ENCODE results near the gene RTP5.
"Not testable (repeated sequence)": the region's sequence is repeated elsewhere in the genome, so short reads cannot be mapped to it uniquely, and the experiment has no call there.

The RTP5 gene

DNA sequence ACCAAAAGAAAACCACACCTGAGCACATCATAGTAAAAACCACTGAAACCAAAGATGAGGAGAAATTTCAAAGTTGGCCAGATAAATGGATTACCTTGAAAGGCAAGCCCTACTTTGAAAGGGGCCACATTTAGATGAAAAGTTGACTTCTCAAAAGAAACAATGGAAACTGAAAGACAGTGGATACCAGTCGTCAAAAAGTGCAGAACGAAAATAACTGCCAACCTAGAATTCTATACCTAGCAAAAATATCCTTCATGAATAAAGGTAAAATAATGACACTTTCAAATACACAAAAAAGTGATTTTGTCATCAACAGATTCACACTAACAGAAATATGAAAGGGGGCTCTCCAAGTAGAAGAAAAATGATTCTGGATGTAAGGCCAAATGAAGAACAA is 42.1 kb upstream of the RTP5 start:
- H3K27me3 ChIP-seq (replicated peaks), result no peaks in the 10 kb centered on the region
- in situ Hi-C loops (cut with HindIII; ENCODE audit: low pct_ligation_motif_present, low sequenced_read_pairs), result no loop called here
- DNase-seq, result no peak
- H3K27ac ChIP-seq, result no peak overlapping the region
- TF ChIP-seq, protein P1, sequence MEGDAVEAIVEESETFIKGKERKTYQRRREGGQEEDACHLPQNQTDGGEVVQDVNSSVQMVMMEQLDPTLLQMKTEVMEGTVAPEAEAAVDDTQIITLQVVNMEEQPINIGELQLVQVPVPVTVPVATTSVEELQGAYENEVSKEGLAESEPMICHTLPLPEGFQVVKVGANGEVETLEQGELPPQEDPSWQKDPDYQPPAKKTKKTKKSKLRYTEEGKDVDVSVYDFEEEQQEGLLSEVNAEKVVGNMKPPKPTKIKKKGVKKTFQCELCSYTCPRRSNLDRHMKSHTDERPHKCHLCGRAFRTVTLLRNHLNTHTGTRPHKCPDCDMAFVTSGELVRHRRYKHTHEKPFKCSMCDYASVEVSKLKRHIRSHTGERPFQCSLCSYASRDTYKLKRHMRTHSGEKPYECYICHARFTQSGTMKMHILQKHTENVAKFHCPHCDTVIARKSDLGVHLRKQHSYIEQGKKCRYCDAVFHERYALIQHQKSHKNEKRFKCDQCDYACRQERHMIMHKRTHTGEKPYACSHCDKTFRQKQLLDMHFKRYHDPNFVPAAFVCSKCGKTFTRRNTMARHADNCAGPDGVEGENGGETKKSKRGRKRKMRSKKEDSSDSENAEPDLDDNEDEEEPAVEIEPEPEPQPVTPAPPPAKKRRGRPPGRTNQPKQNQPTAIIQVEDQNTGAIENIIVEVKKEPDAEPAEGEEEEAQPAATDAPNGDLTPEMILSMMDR (IDR thresholded peaks at IDR 0.05; ENCODE audit: low read depth, low read length, missing control alignments), result no peak
- H3K4me3 ChIP-seq (ENCODE audit: low read depth, low read length), result no peak overlapping the region
- no peaks in the 10 kb centered on the region for H3K36me3 ChIP-seq (replicated peaks)

DNA sequence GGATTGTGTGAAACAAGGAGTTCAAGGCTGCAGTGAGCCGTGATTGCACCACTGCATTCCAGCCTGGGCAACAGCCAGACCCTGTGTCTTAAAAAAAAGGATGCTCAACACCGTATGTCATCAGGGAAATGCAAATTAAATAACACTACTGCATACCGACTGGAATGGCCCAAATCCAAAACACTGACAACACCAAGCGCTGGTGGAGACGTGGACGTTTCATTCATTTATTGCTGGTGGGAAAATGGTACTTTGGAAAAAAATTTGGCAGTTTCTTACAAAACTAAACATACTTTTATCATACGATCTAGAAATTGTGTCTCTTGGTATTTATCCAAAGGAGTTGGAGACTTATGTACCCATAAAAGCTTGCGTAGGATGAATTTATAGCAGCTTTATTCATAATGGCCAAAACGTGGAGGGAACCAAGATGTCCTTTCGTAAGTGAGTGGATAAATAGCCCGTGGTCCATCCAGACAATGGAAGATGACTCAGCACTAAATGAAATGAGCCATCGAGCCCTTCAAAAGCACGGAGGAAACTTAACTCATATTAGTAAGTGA is 36.3 kb upstream of the RTP5 start:
- in situ Hi-C loops (cut with HindIII; ENCODE audit: low pct_ligation_motif_present, low sequenced_read_pairs), result no loop called here
- TF ChIP-seq, protein P1 (IDR thresholded peaks at IDR 0.05; ENCODE audit: low read depth, low read length, missing control alignments), result no peak
- H3K4me3 ChIP-seq (ENCODE audit: low read depth, low read length), result no peak overlapping the region
- no peak overlapping the region for H3K27ac ChIP-seq
- H3K27me3 ChIP-seq (replicated peaks), result peaks cover 2% of the 10 kb centered on the region
- DNase-seq, result no peak
- no peaks in the 10 kb centered on the region for H3K36me3 ChIP-seq (replicated peaks)

DNA sequence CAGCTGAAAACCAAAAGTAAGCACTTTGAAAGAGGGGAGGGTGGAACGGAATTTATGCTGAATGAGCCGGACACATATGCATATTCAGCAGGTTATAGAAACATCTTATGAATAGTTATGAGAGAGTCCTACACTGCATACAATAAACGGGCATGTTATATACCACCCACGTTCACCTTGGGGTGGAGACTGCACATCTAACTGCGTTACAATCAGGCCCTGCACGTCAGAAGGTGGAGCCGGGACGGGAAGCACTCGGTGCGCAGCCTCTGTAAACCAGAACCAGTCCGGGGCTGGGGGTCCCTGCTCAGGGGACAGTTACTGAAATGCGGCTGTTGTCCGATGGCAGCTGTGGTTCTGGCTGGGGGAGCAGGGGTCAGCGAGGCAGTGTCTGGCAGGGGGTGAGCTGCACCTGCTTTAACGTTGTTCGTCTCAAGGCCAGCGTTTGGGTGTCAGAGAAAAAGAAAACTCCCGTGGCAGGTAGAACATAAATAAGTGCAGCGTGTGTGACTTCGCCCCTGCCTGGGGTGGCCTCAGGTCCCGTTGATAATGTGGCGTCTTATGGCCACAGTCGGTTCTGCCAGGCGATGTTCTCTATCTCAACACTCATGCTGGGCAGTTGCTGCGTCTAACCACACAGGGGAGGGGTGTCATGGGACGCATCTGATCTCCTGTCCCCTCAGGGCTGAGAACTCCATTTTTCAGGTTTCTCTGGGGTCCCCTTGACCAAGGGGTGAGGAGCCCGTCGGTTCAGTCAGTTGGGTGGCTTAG is 35.6 kb upstream of the RTP5 start:
- H3K27ac ChIP-seq; H3K36me3 ChIP-seq (replicated peaks); H3K27me3 ChIP-seq (replicated peaks); DNase-seq; H3K4me3 ChIP-seq (ENCODE audit: low read depth, low read length); in situ Hi-C loops (cut with HindIII; ENCODE audit: low pct_ligation_motif_present, low sequenced_read_pairs): not testable (repeated sequence)

DNA sequence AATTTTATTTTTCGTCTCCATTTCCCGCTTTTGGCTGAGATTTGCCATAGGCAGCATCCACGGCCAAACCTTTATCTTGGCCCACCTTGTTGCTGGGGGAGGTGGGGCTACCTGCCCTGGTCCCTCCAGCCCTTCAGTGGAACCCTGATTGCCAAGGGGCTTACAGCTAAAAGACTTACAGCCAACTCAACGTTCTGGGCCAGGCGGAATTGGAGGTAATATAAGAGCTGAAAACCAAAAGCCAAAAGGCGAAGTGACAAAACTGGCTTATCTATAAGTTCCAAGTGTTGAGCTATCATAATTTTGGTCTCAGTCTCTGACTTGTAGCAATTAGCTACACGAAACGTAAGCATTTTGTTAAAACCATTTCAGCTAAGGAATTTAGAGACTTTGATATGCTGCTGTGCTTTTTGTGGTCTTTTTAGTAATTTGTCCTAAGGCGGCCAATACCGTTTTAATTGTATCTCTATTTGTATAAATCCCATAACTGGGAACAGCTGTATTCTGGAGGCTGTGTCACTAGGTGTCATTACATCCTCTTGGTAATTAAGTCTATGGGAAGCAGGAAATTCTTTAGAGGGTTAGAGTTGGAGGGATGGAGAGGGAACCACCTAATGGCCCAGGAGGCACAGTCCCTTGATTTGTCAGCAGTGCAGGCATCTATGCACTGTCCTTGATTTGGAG is 34.9 kb upstream of the RTP5 start:
- H3K27ac ChIP-seq, result no peak overlapping the region
- no peak overlapping the region for H3K4me3 ChIP-seq (ENCODE audit: low read depth, low read length)
- DNase-seq, result no peak
- TF ChIP-seq, protein P1 (IDR thresholded peaks at IDR 0.05; ENCODE audit: low read depth, low read length, missing control alignments), result no peak
- in situ Hi-C loops (cut with HindIII; ENCODE audit: low pct_ligation_motif_present, low sequenced_read_pairs), result no loop called here
- H3K27me3 ChIP-seq (replicated peaks), result peaks cover 7% of the 10 kb centered on the region
- no peaks in the 10 kb centered on the region for H3K36me3 ChIP-seq (replicated peaks)

DNA sequence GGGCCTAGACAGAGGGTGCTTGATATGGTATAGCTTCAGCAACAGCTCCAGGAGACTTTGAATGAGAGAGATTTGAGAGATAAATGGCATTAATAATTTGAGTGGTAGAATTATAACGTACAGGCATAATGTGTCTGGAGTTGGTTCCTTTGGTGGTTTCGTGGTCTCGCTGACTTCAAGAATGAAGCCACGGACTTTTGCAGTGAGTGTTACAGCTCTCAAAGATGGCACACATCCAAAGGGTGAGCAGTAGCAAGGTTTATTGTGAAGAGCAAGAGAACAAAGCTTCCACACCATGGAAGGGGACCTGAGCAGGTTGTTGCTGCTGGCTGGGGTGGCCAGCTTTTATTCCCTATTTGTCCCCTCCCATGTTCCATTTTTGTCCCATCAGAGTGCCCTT is 33.9 kb upstream of the RTP5 start:
- DNase-seq, result no peak

DNA sequence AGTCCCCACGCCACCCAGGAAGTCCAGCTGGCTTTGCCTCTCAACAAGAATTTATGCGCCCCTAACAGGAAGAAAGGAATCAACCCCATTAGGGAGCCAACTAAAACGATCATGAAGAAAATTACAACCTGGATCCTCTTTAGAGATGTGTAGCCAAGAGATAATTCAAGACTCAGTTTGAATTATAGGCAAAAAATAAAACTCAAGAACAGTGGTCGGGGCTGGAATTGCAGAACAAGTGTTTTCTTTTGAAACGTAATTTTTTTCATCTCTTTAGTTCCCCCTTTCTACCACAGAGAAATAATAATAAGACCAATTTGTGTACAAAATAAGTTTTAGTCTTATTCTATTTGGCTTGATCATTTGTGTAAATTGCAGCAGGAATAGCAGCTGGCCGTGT is 33.2 kb upstream of the RTP5 start:
- TF ChIP-seq, protein P1 (IDR thresholded peaks at IDR 0.05; ENCODE audit: low read depth, low read length, missing control alignments), result no peak
- DNase-seq, result no peak
- in situ Hi-C loops (cut with HindIII; ENCODE audit: low pct_ligation_motif_present, low sequenced_read_pairs), result no loop called here
- H3K36me3 ChIP-seq (replicated peaks), result no peaks in the 10 kb centered on the region
- H3K4me3 ChIP-seq (ENCODE audit: low read depth, low read length), result no peak overlapping the region
- H3K27me3 ChIP-seq (replicated peaks), result peaks cover 7% of the 10 kb centered on the region
- no peak overlapping the region for H3K27ac ChIP-seq

More for the DNA sequence above, 33.9 kb upstream of the RTP5 start:
- in situ Hi-C loops (cut with HindIII; ENCODE audit: low pct_ligation_motif_present, low sequenced_read_pairs), result no loop called here
- Histone ChIP-seq H3K4me3 (ENCODE audit: low read depth, low read length) (no peak overlapping the region), H3K36me3 (replicated peaks) (no peaks in the 10 kb centered on the region), H3K27me3 (replicated peaks) (peaks cover 7% of the 10 kb centered on the region), H3K27ac (no peak overlapping the region)
- TF ChIP-seq, protein P1 (IDR thresholded peaks at IDR 0.05; ENCODE audit: low read depth, low read length, missing control alignments), result no peak

Data from brain microvascular endothelial cell (primary cell).